Measurements from ENCODE around the gene ELFN2. TPM values are rescaled to one million over a fixed set of nuclear protein-coding genes. Genes with fewer than 3 reads are reported as not detected.
A peak's percentile ranks its signal among the peaks of the same experiment; 100 is the strongest.
"Not testable (repeated sequence)": the region's sequence is repeated elsewhere in the genome, so short reads cannot be mapped to it uniquely, and the experiment has no call there.

The ELFN2 gene
- total and polyA plus RNA-seq, 8 donors = 0.19 to 2.1 (median 1.1) TPM

- no peaks in the 10 kb centered on the region for H3K9me3 ChIP-seq
- ATAC-seq (peak in 2 of 4 donors; percentile 49 to 55), DNase-seq (peak in 1 of 6 donors; percentile 32), FAIRE-seq (no peak)
- H3K4me3 ChIP-seq = no peak overlapping the region
- intact Hi-C loops (cut with DNase I) = no loop called here
- H3K36me3 ChIP-seq = no peaks in the 10 kb centered on the region
- H3K27me3 ChIP-seq = peaks cover 0 to 16% (median 0%) of the 10 kb centered on the region in 4 donors
- H3K27ac ChIP-seq = no peak overlapping the region
- WGBS, 2 donors = 59 to 60% methylated on average over 7 of the region's 7 CpGs
- H3K4me1 ChIP-seq = peaks cover 0 to 7% (median 4%) of the 10 kb centered on the region in 3 donors
- no peak for TF ChIP-seq CTCF (IDR thresholded peaks at IDR 0.05)
Observed at GRCh38 chr22:37331034-37331428, 96.2 kb downstream of the ELFN2 start.

- H3K27me3 ChIP-seq = peaks cover 0 to 19% (median under 1%) of the 10 kb centered on the region in 4 donors
- DNase-seq (peak in 5 of 6 donors; percentile 49 to 74 (median 57)), FAIRE-seq (no peak)
Observed at GRCh38 chr22:37330200-37331033, 96.9 kb downstream of the ELFN2 start.

GRCh38 chr22:37329238-37330140 lies 97.8 kb downstream of the ELFN2 start:
- TF ChIP-seq CTCF (IDR thresholded peaks at IDR 0.05) = no peak
- no peak for ATAC-seq
- WGBS, 2 donors = 69 to 74% methylated on average over 13 to 14 of the region's 14 CpGs
- intact Hi-C loops (cut with DNase I) = no loop called here
- H3K27ac ChIP-seq = no peak overlapping the region
- H3K36me3 ChIP-seq = no peaks in the 10 kb centered on the region
- peaks cover 0 to 10% (median 7%) of the 10 kb centered on the region in 3 donors for H3K4me1 ChIP-seq
- H3K4me3 ChIP-seq = no peak overlapping the region
- H3K9me3 ChIP-seq = no peaks in the 10 kb centered on the region
- peaks cover 0 to 28% (median 1%) of the 10 kb centered on the region in 4 donors for H3K27me3 ChIP-seq
- no peak for DNase-seq
- no peak for FAIRE-seq

More at GRCh38 chr22:37330200-37331033, 96.9 kb downstream of the ELFN2 start:
- no peak for TF ChIP-seq CTCF (IDR thresholded peaks at IDR 0.05)
- H3K9me3 ChIP-seq = no peaks in the 10 kb centered on the region
- intact Hi-C loops (cut with DNase I) = no loop called here
- peak in 3 of 4 donors; percentile 54 to 64 (median 59) for ATAC-seq
- peaks cover 0 to 7% (median 4%) of the 10 kb centered on the region in 3 donors for H3K4me1 ChIP-seq
- no peak overlapping the region for H3K27ac ChIP-seq
- H3K36me3 ChIP-seq = no peaks in the 10 kb centered on the region
- no peak overlapping the region for H3K4me3 ChIP-seq
- WGBS, 2 donors = 58 to 59% methylated on average over 9 of the region's 9 CpGs

- intact Hi-C loops (cut with DNase I); H3K27ac ChIP-seq: not testable (repeated sequence)
Observed at GRCh38 chr22:37328538-37329237, 98.6 kb downstream of the ELFN2 start.

More at GRCh38 chr22:37328538-37329237, 98.6 kb downstream of the ELFN2 start:
- not testable (repeated sequence) for DNase-seq, H3K36me3 ChIP-seq, H3K4me3 ChIP-seq, FAIRE-seq, ATAC-seq, H3K9me3 ChIP-seq
- Histone ChIP-seq H3K4me1 (peaks cover 0 to 18% (median 7%) of the 10 kb centered on the region in 3 donors), H3K27me3 (peaks cover 0 to 22% (median 1%) of the 10 kb centered on the region in 4 donors)
- 60 to 65% methylated on average over 6 of the region's 6 CpGs for WGBS, 2 donors

Data from pancreas (tissue), 10 donors.